GM12875 (cell line): ENCODE data around the gene MAP10.

Experiments
- H3K4me3 ChIP-seq: one replicate; pipeline ENCODE4 v1.5.1; 2011; ENCODE audit warnings: low read depth, low read length, control low read depth
- TF ChIP-seq, protein P1 (sequence below): IDR thresholded peaks from 2 replicates; pipeline ENCODE4 v1.5.1; 2011; ENCODE audit warnings: low read depth, mild to moderate bottlenecking, control low read depth, inconsistent platforms, low read length, moderate library complexity, borderline replicate concordance; ENCODE audit not compliant: insufficient read depth

Gene MAP10

GRCh38 chr1:232797856-232798510 lies 7.2 kb upstream of the MAP10 start:
- TF ChIP-seq, protein P1, sequence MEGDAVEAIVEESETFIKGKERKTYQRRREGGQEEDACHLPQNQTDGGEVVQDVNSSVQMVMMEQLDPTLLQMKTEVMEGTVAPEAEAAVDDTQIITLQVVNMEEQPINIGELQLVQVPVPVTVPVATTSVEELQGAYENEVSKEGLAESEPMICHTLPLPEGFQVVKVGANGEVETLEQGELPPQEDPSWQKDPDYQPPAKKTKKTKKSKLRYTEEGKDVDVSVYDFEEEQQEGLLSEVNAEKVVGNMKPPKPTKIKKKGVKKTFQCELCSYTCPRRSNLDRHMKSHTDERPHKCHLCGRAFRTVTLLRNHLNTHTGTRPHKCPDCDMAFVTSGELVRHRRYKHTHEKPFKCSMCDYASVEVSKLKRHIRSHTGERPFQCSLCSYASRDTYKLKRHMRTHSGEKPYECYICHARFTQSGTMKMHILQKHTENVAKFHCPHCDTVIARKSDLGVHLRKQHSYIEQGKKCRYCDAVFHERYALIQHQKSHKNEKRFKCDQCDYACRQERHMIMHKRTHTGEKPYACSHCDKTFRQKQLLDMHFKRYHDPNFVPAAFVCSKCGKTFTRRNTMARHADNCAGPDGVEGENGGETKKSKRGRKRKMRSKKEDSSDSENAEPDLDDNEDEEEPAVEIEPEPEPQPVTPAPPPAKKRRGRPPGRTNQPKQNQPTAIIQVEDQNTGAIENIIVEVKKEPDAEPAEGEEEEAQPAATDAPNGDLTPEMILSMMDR, result no peak
- H3K4me3 ChIP-seq, result no peak overlapping the region

DNA sequence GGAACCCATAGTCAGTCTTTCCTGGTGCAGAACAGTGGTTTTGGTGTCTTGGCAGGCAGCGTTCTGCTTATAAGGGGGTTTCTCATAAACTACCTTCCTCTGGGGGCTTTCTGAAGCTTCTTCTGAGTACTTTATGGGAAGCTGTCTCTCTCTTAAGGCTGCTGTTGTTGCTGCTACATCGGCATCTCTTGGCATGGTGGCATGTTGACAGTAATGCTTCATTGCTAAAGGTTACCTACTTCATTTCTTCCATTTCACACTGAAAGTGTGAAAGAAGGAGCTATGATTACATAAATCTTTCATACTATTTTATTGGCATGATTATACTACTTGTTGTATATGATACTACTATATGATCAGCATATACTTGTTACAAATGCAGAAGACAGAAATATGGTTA lies 6.3 kb upstream of the MAP10 start:
- no peak overlapping the region for H3K4me3 ChIP-seq
- TF ChIP-seq, protein P1, result no peak

GRCh38 chr1:232806186-232806510 lies 932 bp downstream of the MAP10 start:
- peak overlapping the region; percentile 97 for H3K4me3 ChIP-seq
- TF ChIP-seq, protein P1, result no peak

DNA sequence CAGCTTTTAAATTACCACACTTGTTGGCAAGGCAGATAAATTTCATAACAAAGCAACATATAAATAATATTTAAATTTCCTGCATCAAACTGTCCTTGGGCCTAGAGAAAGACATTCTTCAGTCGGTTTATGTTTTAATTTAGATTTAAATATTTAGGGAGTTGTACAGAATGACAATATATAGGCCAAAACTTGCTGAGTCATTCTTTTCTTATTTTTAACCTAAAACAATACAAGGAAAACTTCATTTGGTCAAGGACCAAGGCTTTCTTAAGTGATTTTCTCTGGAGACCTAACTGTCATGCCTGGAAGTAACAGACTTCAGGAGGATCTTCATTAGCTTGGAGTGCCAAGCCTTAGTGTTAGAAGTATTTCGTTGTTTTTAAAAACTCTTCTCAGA lies 5.6 kb downstream of the MAP10 start:
- no peak overlapping the region for H3K4me3 ChIP-seq
- TF ChIP-seq, protein P1, result no peak

DNA sequence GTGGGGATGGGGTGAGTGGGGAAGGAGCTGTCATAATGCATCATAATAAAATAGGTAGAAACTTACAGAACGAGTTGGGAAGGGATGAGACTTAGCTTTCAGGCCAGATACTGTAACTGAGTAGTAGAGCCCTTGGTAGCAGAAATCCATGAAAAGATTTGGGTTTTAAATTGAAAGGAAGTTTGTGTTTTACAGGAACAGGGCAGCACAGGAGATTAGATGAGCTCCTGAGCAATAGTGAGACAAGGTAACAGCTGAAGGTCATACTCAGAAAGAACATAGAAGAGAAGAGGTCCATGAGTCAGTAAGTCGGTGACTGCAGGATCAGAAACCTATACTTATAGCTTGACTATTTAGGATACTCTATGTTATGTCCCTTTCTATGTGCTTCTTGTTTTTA lies 7.3 kb downstream of the MAP10 start:
- no peak overlapping the region for H3K4me3 ChIP-seq
- TF ChIP-seq, protein P1, result no peak

DNA sequence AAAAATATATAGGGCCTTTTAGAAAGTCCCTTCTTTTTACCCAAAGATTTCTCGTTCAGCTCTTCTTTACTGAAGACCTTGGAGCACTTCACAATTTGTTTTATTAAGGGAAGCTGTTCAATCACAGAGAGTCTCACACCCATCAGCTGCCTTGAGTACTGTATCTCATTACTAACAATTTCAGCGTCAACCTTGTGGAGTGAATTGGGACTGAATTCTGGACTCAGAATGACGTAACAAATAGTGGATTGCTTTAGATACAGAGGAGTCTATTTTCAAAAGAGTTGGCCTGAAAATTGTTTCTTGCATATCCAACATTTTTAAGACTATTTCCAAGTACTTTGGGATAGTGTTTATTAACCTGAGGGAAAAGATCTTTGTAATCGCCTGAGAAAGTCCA lies 7.9 kb downstream of the MAP10 start:
- H3K4me3 ChIP-seq, result no peak overlapping the region
- TF ChIP-seq, protein P1, result no peak

DNA sequence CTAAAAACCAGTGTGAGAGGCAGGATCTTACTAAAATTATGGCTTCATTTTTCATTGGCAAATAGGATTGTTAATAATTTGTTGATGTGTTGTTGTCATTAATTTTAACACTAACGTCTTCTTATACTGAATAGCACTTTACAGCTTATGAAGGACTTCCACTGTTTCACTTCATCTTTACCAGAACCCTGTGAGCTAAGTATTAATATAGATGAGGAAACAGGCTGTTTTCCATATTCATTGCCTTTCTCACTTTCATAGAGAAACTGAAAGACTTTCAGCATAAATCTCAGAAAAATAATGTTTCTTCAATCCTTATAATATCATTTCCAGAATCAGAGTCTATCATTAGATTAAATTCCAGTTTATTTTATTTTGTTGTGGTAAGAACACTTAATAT lies 8.5 kb downstream of the MAP10 start:
- no peak overlapping the region for H3K4me3 ChIP-seq
- TF ChIP-seq, protein P1, result no peak
